GM18868 (cell line): ENCODE measurements around the gene CTNND1.

ENCODE experiments used
- ATAC-seq: cut with Tn5 transposase; IDR thresholded peaks from one replicate; pipeline ENCODE4 v1.9.1; 2021; ENCODE audit warnings: mild to moderate bottlenecking, moderate library complexity; ENCODE audit not compliant: unreplicated experiment

The CTNND1 gene

GRCh38 chr11:57763568-57763967 is 2.0 kb downstream of the CTNND1 start:
- ATAC-seq, result no peak

GRCh38 chr11:57764021-57764420 is 2.4 kb downstream of the CTNND1 start:
- ATAC-seq, result no peak

GRCh38 chr11:57764566-57764965 is 3.0 kb downstream of the CTNND1 start:
- no peak for ATAC-seq

GRCh38 chr11:57764972-57765371 is 3.4 kb downstream of the CTNND1 start:
- ATAC-seq, result no peak

- ATAC-seq, result no peak
Measured at GRCh38 chr11:57770793-57771192, 9.2 kb downstream of the CTNND1 start.

GRCh38 chr11:57771365-57771764 is 9.8 kb downstream of the CTNND1 start:
- ATAC-seq, result no peak

- ATAC-seq, result no peak
Measured at GRCh38 chr11:57772562-57772961, 11.0 kb downstream of the CTNND1 start.

GRCh38 chr11:57773026-57773598 is 11.5 kb downstream of the CTNND1 start:
- no peak for ATAC-seq

- no peak for ATAC-seq
Measured at GRCh38 chr11:57775491-57775890, 13.9 kb downstream of the CTNND1 start.

GRCh38 chr11:57776031-57776521 is 14.5 kb downstream of the CTNND1 start:
- no peak for ATAC-seq

- no peak for ATAC-seq
Measured at GRCh38 chr11:57776577-57777210, 15.1 kb downstream of the CTNND1 start.

- no peak for ATAC-seq
Measured at GRCh38 chr11:57777969-57778317, 16.3 kb downstream of the CTNND1 start.

GRCh38 chr11:57778318-57779037 is 16.9 kb downstream of the CTNND1 start:
- ATAC-seq, result peak; percentile 55

- no peak for ATAC-seq
Measured at GRCh38 chr11:57779276-57779675, 17.7 kb downstream of the CTNND1 start.

- ATAC-seq, result no peak
Measured at GRCh38 chr11:57781529-57781943, 19.9 kb downstream of the CTNND1 start.

GRCh38 chr11:57785072-57785471 is 23.5 kb downstream of the CTNND1 start:
- ATAC-seq, result peak; percentile 67

- no peak for ATAC-seq
Measured at GRCh38 chr11:57786436-57786835, 24.8 kb downstream of the CTNND1 start.

GRCh38 chr11:57787006-57787604 is 25.5 kb downstream of the CTNND1 start:
- ATAC-seq, result no peak

GRCh38 chr11:57787920-57788702 is 26.5 kb downstream of the CTNND1 start:
- ATAC-seq, result peak; percentile 57

GRCh38 chr11:57788703-57789088 is 27.1 kb downstream of the CTNND1 start:
- ATAC-seq, result no peak
